Fibroblast of lung (primary cell): ENCODE results near the gene HSD11B1L. TPM values are rescaled to one million over a fixed set of nuclear protein-coding genes. Genes with fewer than 3 reads are reported as not detected.

Experiments
- DNase-seq, 2 donors: peaks; one replicate each; pipeline versions ENCODE4 v3.0.0 to v3.0.0-alpha.2; 2010; ENCODE audit warnings: low read depth in 2 of 2
- H2AFZ ChIP-seq: 2 replicates; pipeline ENCODE4 v1.5.1; 2012; ENCODE audit warnings: low read length, control low read depth, inconsistent platforms
- H3K27ac ChIP-seq: 2 replicates; pipeline ENCODE4 v1.5.1; 2011; ENCODE audit warnings: low read length, control low read depth; ENCODE audit not compliant: insufficient read depth
- H3K27me3 ChIP-seq: 2 replicates; pipeline ENCODE4 v1.5.1; 2011; ENCODE audit warnings: mild to moderate bottlenecking, low read length; ENCODE audit not compliant: control insufficient read depth, insufficient read depth
- H3K36me3 ChIP-seq: 2 replicates; pipeline ENCODE4 v1.5.1; 2011; ENCODE audit warnings: low read length; ENCODE audit not compliant: control insufficient read depth, insufficient read depth
- H3K4me1 ChIP-seq: 2 replicates; pipeline ENCODE4 v1.5.1; 2011; ENCODE audit warnings: low read length; ENCODE audit not compliant: control insufficient read depth, insufficient read depth; ENCODE audit errors: extremely low read depth
- H3K4me2 ChIP-seq: 2 replicates; pipeline ENCODE4 v1.5.1; 2011; ENCODE audit warnings: low read length, control low read depth; ENCODE audit not compliant: insufficient read depth; ENCODE audit errors: extremely low read depth
- H3K4me3 ChIP-seq, 4 experiments: fragments of 200-600 bp in 1 of 4; sonication (generic) in 1 of 4; replicated peaks in 1 of 4; 2 replicates each; pipeline ENCODE4 v1.5.1; 2011 to 2016; ENCODE audit warnings: low read length in 4 of 4, low read depth in 3 of 4, mild to moderate bottlenecking in 3 of 4, control low read depth in 2 of 4, inconsistent platforms in 1 of 4, mixed read lengths in 1 of 4; ENCODE audit not compliant: insufficient read depth in 1 of 4; ENCODE audit errors: control extremely low read depth in 1 of 4
- H3K79me2 ChIP-seq: 2 replicates; pipeline ENCODE4 v1.5.1; 2012; ENCODE audit warnings: mild to moderate bottlenecking, low read length, inconsistent platforms; ENCODE audit not compliant: control insufficient read depth, insufficient read depth
- H3K9ac ChIP-seq: 2 replicates; pipeline ENCODE4 v1.5.1; 2011; ENCODE audit warnings: mild to moderate bottlenecking, low read length, control low read depth; ENCODE audit not compliant: insufficient read depth
- H3K9me3 ChIP-seq: 2 replicates; pipeline ENCODE4 v1.5.1; 2012; ENCODE audit warnings: low read depth, low read length; ENCODE audit not compliant: control insufficient read depth, insufficient read depth
- H4K20me1 ChIP-seq: 2 replicates; pipeline ENCODE4 v1.5.1; 2011; ENCODE audit warnings: low read length; ENCODE audit not compliant: control insufficient read depth, insufficient read depth; ENCODE audit errors: extremely low read depth
- EZH2 ChIP-seq: IDR thresholded peaks from 2 replicates; pipeline ENCODE4 v1.5.1; 2012; ENCODE audit warnings: low read length, control low read depth, mild to moderate bottlenecking; ENCODE audit errors: missing control alignments
- polyA plus RNA-seq, 2 donors: library from polyadenylated mRNA; depleted of rRNA in 1 of 2; stranded (reverse) in 1 of 2; unstranded in 1 of 2; fragments of >200 nt; gene quantifications; 2 replicates each; pipeline ENCODE4 v1.2.1, GENCODE V29; 2011 to 2012; ENCODE audit warnings: missing spikeins in 1 of 2
- total RNA-seq: library from RNA; depleted of rRNA; stranded (reverse); fragments of >200 nt; gene quantifications from 2 replicates; pipeline ENCODE4 v1.2.1, GENCODE V29; 2014
- TF ChIP-seq, protein P1 (sequence below), 2 donors: IDR thresholded peaks in 1 of 2; conservative IDR thresholded peaks in 1 of 2; 1 replicate in 1 of 2; 2 replicates in 1 of 2; pipeline ENCODE4 v1.5.1; 2011 to 2012; ENCODE audit warnings: low read length in 2 of 2, control low read depth in 1 of 2, inconsistent platforms in 1 of 2, low read depth in 1 of 2, mild to moderate bottlenecking in 1 of 2

The HSD11B1L gene
- total and polyA plus RNA-seq, 2 donors (not counting 1 experiment from before 2014, with no cell fraction given): 5.1 to 13.0 TPM

DNA sequence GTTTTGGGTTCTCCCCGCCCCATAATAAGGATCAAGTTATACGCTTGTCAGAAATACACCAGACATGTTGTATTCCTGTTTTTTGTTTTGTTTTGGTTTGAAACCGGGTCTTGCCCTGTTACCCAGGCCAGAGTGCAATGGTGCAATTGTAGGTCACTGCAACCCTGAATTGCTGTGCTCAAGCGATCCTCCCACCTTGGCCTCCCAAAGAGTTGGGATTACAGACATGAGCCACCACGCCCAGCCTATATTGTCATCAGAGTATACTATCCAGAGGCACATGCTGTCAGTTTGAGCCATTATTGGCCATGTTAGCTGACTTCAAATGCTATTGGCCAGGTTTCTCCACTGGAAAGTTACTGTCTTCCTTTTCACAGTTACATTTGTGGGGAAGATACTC is 48.2 kb upstream of the HSD11B1L start:
- Histone ChIP-seq H4K20me1 (peaks cover 2% of the 10 kb centered on the region), H3K79me2 (peaks cover 93% of the 10 kb centered on the region), H3K4me1 (peaks cover 10% of the 10 kb centered on the region), H3K27me3 (no peaks in the 10 kb centered on the region), H3K4me2 (no peak overlapping the region), H3K4me3 (no peak overlapping the region), H3K9me3 (no peaks in the 10 kb centered on the region), H3K9ac (no peak overlapping the region), H3K27ac (no peak overlapping the region), H3K36me3 (peaks cover under 1% of the 10 kb centered on the region), H2AFZ (no peak overlapping the region)
- TF ChIP-seq, protein P1, sequence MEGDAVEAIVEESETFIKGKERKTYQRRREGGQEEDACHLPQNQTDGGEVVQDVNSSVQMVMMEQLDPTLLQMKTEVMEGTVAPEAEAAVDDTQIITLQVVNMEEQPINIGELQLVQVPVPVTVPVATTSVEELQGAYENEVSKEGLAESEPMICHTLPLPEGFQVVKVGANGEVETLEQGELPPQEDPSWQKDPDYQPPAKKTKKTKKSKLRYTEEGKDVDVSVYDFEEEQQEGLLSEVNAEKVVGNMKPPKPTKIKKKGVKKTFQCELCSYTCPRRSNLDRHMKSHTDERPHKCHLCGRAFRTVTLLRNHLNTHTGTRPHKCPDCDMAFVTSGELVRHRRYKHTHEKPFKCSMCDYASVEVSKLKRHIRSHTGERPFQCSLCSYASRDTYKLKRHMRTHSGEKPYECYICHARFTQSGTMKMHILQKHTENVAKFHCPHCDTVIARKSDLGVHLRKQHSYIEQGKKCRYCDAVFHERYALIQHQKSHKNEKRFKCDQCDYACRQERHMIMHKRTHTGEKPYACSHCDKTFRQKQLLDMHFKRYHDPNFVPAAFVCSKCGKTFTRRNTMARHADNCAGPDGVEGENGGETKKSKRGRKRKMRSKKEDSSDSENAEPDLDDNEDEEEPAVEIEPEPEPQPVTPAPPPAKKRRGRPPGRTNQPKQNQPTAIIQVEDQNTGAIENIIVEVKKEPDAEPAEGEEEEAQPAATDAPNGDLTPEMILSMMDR (conservative IDR thresholded peaks at IDR 0.05 in 1 of 2, IDR thresholded peaks at IDR 0.05 in 1 of 2; ENCODE audit: low read depth in 1 of 2, low read length in 2 of 2): no peak
- no peak for TF ChIP-seq EZH2
- no peak for DNase-seq

DNA sequence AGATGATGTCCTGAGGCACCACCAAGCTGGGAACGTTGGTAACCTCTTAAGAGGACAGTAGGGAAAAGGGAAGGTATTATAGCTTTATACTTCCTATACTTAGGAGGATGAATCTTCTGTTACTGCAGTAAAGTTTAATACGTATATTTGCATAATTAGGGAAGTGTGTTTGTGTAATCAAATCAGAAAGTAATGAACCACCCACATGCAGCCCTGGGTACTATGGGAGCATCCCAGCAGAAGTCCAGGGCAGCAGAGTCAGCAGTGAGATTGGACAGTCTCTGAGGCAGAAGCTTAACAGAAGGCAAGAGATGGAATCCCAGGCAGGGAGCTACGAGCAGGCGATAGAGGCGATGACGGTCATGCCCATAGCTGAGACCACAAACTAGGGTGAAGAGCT is 45.4 kb upstream of the HSD11B1L start:
- no peak overlapping the region for H3K9ac ChIP-seq
- H3K4me3 ChIP-seq: no peak overlapping the region
- no peak overlapping the region for H3K27ac ChIP-seq
- DNase-seq: no peak
- no peaks in the 10 kb centered on the region for H3K27me3 ChIP-seq
- peaks cover 2% of the 10 kb centered on the region for H4K20me1 ChIP-seq
- H3K79me2 ChIP-seq: peaks cover 87% of the 10 kb centered on the region
- no peak overlapping the region for H3K4me2 ChIP-seq
- TF ChIP-seq, protein P1 (conservative IDR thresholded peaks at IDR 0.05 in 1 of 2, IDR thresholded peaks at IDR 0.05 in 1 of 2; ENCODE audit: low read depth in 1 of 2, low read length in 2 of 2): no peak
- TF ChIP-seq EZH2: no peak
- H3K36me3 ChIP-seq: no peaks in the 10 kb centered on the region
- no peak overlapping the region for H2AFZ ChIP-seq
- peaks cover 10% of the 10 kb centered on the region for H3K4me1 ChIP-seq
- H3K9me3 ChIP-seq: no peaks in the 10 kb centered on the region

DNA sequence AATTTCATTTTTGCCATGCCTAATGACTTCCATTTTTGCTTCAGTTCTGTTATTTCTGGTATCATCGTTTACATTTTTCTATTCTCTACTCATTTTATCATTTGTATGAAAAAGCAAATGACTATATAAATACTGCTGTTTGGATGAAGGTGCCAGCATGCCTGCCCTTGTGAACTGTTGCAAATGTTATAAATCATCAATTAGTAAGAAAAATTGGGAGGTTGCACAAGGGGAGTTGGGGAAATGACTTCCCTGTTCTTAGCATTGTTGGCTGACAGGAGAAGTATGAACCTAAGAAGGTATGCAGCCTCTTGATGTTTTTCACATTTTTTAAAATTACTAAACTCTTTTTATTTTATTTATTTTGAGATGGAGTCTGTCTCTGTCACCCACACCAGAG is 42.9 kb upstream of the HSD11B1L start:
- H3K4me3 ChIP-seq: no peak overlapping the region
- no peaks in the 10 kb centered on the region for H3K9me3 ChIP-seq
- no peaks in the 10 kb centered on the region for H3K27me3 ChIP-seq
- no peak overlapping the region for H3K4me2 ChIP-seq
- no peak overlapping the region for H3K27ac ChIP-seq
- H4K20me1 ChIP-seq: no peaks in the 10 kb centered on the region
- DNase-seq: peak; percentile 10 to 33
- H3K79me2 ChIP-seq: peaks cover 89% of the 10 kb centered on the region
- no peaks in the 10 kb centered on the region for H3K4me1 ChIP-seq
- H3K9ac ChIP-seq: no peak overlapping the region
- no peak overlapping the region for H2AFZ ChIP-seq
- peaks cover 4% of the 10 kb centered on the region for H3K36me3 ChIP-seq
- TF ChIP-seq, protein P1 (conservative IDR thresholded peaks at IDR 0.05 in 1 of 2, IDR thresholded peaks at IDR 0.05 in 1 of 2; ENCODE audit: low read depth in 1 of 2, low read length in 2 of 2): no peak
- no peak for TF ChIP-seq EZH2
